Right lobe of liver (tissue), 6 donors: ENCODE results near the gene PPM1B. TPM values are rescaled to one million over a fixed set of nuclear protein-coding genes. Genes with fewer than 3 reads are reported as not detected.

Source experiments
- ATAC-seq, 4 donors: fragments of 200-7000 bp; cut with Tn5 transposase; one replicate each; pipeline ENCODE4 v1.9.1; 2020; ENCODE audit warnings: mild to moderate bottlenecking in 4 of 4, moderate library complexity in 4 of 4
- DNase-seq, 3 donors: peaks; one replicate each; pipeline ENCODE4 v3.0.0-alpha.2; 2020
- H3K27ac ChIP-seq, 3 donors: fragments of 200-600 bp; one replicate each; pipeline ENCODE4 v1.8.0; 2022
- H3K27me3 ChIP-seq, 2 donors: fragments of 200-600 bp; one replicate each; pipeline ENCODE4 v1.8.0; 2022
- H3K36me3 ChIP-seq, 4 donors: fragments of 200-600 bp; sonication (generic) in 1 of 4; one replicate each; pipeline versions ENCODE4 v1.5.1 to v1.8.0; 2017 to 2022; ENCODE audit warnings: control low read depth in 1 of 4
- H3K4me1 ChIP-seq, 4 donors: fragments of 200-600 bp; sonication (generic) in 1 of 4; one replicate each; pipeline versions ENCODE4 v1.5.1 to v1.8.0; 2017 to 2022; ENCODE audit warnings: control low read depth in 1 of 4
- H3K4me3 ChIP-seq, 3 donors: fragments of 200-600 bp; one replicate each; pipeline ENCODE4 v1.8.0; 2022
- H3K9me3 ChIP-seq, 4 donors: fragments of 200-600 bp; sonication (generic) in 1 of 4; one replicate each; pipeline versions ENCODE4 v1.5.1 to v1.8.0; 2017 to 2022; ENCODE audit warnings: control low read depth in 1 of 4
- CTCF ChIP-seq, 4 donors: fragments of 200-600 bp in 3 of 4; fragments of 450-650 bp in 1 of 4; IDR thresholded peaks; one replicate each; pipeline versions ENCODE4 v1.5.1 to v1.8.0; 2016 to 2022; ENCODE audit warnings: antibody characterized with exemption in 4 of 4, mild to moderate bottlenecking in 2 of 4
- POLR2A ChIP-seq: fragments of 450-650 bp; IDR thresholded peaks from one replicate; pipeline ENCODE4 v1.6.1; 2017; ENCODE audit warnings: antibody characterized with exemption, mild to moderate bottlenecking
- WGBS: methylation state at CpG from one replicate; pipeline ENCODE4 v1.1.6; 2018; ENCODE audit warnings: low coverage, low lambda C conversion rate; ENCODE audit not compliant: insufficient coverage; ENCODE audit errors: missing lambda C conversion rate; 5-methylcytosine and 5-hydroxymethylcytosine counted together
- intact Hi-C, 2 donors: fragments of 100-400 bp; cut with DNase I; formaldehyde crosslinking; loops; one replicate each; pipeline versions ENCODE4 v1.11.2 to v1.14.1; 2022
- total RNA-seq, 6 experiments: library from RNA; depleted of rRNA in 2 of 6; stranded (reverse); fragments of >200 nt in 2 of 6; fragmentation: NEBNext Ultra II Directional in 3 of 6; extraction: Animal tissue kit (Norgen Biotek cat#: 25700) in 3 of 6; gene quantifications; one replicate each; pipeline versions ENCODE4 v1.1.0 to v1.2.4, GENCODE V29; 2016 to 2023
- donor health status: DM: no; HTN: yes; CAD: no.
- donor health status: DM: no; HTN: no; CAD: no.
- donor health status: DM: no; HTN: no; CAD: no.
- donor health status: DM: no; HTN: yes; CAD: no.
- donor health status: DM: no; HTN: yes; CAD: no.

Gene PPM1B
- total RNA-seq, 6 experiments from 2014 or later: 20.4 to 43.3 (median 27.8) TPM

- Histone ChIP-seq H3K4me1 (no peaks in the 10 kb centered on the region), H3K4me3 (no peak overlapping the region), H3K9me3 (no peaks in the 10 kb centered on the region), H3K27ac (no peak overlapping the region), H3K27me3 (no peaks in the 10 kb centered on the region), H3K36me3 (no peaks in the 10 kb centered on the region)
- TF ChIP-seq CTCF (IDR thresholded peaks at IDR 0.05) (no peak), POLR2A (no peak)
- DNase-seq: no peak
- intact Hi-C loops: no loop called here
- ATAC-seq: no peak
Observed at GRCh38 chr2:44135296-44135695, 33.4 kb upstream of the PPM1B start.

GRCh38 chr2:44135771-44136170 is 32.9 kb upstream of the PPM1B start:
- no peak for DNase-seq
- intact Hi-C loops: no loop called here
- Histone ChIP-seq H3K27me3 (no peaks in the 10 kb centered on the region), H3K9me3 (no peaks in the 10 kb centered on the region), H3K36me3 (no peaks in the 10 kb centered on the region), H3K4me1 (no peaks in the 10 kb centered on the region), H3K27ac (no peak overlapping the region), H3K4me3 (no peak overlapping the region)
- TF ChIP-seq CTCF (IDR thresholded peaks at IDR 0.05) (no peak), POLR2A (no peak)
- ATAC-seq: no peak
- 63% methylated on average over 2 of the region's 2 CpGs for WGBS

GRCh38 chr2:44136252-44136651 is 32.4 kb upstream of the PPM1B start:
- TF ChIP-seq POLR2A (no peak), CTCF (IDR thresholded peaks at IDR 0.05) (no peak)
- 59% methylated on average over 3 of the region's 3 CpGs for WGBS
- Histone ChIP-seq H3K36me3 (no peaks in the 10 kb centered on the region), H3K27me3 (no peaks in the 10 kb centered on the region), H3K4me1 (no peaks in the 10 kb centered on the region), H3K4me3 (no peak overlapping the region), H3K9me3 (no peaks in the 10 kb centered on the region), H3K27ac (no peak overlapping the region)
- intact Hi-C loops: no loop called here
- DNase-seq (no peak), ATAC-seq (no peak)

GRCh38 chr2:44137048-44137447 is 31.6 kb upstream of the PPM1B start:
- Histone ChIP-seq H3K4me3 (no peak overlapping the region), H3K9me3 (no peaks in the 10 kb centered on the region), H3K27me3 (no peaks in the 10 kb centered on the region), H3K36me3 (no peaks in the 10 kb centered on the region), H3K4me1 (no peaks in the 10 kb centered on the region), H3K27ac (no peak overlapping the region)
- 84% methylated on average over 4 of the region's 4 CpGs for WGBS
- ATAC-seq (no peak), DNase-seq (no peak)
- intact Hi-C loops: no loop called here
- TF ChIP-seq CTCF (IDR thresholded peaks at IDR 0.05) (no peak), POLR2A (no peak)

- Histone ChIP-seq H3K4me3 (no peak overlapping the region), H3K27ac (no peak overlapping the region), H3K36me3 (no peaks in the 10 kb centered on the region), H3K27me3 (no peaks in the 10 kb centered on the region), H3K4me1 (no peaks in the 10 kb centered on the region), H3K9me3 (no peaks in the 10 kb centered on the region)
- DNase-seq (no peak), ATAC-seq (no peak)
- TF ChIP-seq POLR2A (no peak), CTCF (IDR thresholded peaks at IDR 0.05) (no peak)
- intact Hi-C loops: no loop called here
- WGBS: 79% methylated on average over 4 of the region's 4 CpGs
Observed at GRCh38 chr2:44137872-44138551, 30.7 kb upstream of the PPM1B start.
